HCEC 1CT (cell line): Measurements from ENCODE around the gene ABCB11.
A peak's percentile ranks its signal among the peaks of the same experiment; 100 is the strongest.
"Not testable (repeated sequence)": the region's sequence is repeated elsewhere in the genome, so short reads cannot be mapped to it uniquely, and the experiment has no call there.

ENCODE experiments used
- DNase-seq: peaks from one replicate; pipeline ENCODE4 v3.0.0-alpha.2; 2017

ABCB11 gene

DNA sequence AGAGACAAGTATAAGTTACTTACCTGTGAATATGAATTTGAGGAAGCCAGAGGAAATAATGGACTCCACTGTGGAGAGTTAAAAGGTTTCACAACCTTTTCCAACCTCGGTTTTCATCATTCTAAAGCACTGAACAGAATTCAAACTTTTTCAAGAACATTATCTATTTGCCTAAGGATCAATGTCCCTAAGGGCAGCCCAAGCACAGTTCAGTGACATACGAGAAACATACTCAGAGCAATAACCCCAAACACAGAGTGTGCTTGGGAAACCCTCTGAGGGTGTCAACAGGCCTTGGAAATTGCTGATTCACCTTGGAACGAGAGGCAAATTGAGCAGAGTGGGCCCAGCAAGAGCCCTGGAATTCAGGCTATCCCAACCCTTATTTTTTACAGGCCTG is at the start of gene ABCB11:
ABCB11 (minus strand) TSS at position 123 of the 400 bp plus-strand sequence. CDS start 13,199 bp downstream, outside the sequence.
- no peak for DNase-seq

DNA sequence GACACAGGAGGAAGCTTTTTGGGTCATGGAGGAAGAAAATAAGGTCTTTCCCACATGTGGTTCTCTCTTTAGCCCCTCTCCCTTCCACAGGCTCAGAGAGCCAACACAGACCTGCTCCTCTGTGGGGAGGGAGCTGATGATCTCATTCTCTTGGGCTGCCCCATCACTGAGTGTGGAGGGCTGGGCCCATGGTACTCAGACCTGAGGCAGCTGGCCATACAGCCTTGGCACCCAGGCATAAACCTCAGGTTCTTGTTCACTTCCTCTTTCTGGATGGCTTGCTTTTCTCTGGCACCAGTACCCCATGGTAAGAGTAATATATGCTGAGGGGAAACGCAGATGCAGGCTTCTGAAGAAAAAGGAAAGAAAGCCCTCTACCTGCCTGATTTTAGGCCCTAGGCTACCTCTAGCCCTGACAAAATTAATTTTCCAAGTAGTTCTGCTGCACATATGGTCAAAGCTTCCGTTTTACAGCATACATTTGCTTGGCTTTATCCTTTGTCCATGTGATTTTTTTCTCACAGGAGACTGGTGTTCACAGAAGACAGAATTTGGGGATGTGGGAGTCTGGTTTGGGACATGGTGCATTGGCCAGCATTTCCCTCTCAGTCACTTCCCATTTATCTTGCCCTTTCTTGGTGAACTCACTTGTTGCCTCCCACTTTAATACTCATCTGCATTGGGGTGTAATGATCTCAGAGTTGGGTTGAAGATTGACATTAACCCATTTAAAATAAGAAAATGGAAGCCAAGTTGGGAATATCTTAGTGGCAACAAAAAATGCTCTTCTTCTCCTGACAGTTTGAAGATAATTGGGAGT is 49.3 kb upstream of the ABCB11 start:
- DNase-seq, result no peak

DNA sequence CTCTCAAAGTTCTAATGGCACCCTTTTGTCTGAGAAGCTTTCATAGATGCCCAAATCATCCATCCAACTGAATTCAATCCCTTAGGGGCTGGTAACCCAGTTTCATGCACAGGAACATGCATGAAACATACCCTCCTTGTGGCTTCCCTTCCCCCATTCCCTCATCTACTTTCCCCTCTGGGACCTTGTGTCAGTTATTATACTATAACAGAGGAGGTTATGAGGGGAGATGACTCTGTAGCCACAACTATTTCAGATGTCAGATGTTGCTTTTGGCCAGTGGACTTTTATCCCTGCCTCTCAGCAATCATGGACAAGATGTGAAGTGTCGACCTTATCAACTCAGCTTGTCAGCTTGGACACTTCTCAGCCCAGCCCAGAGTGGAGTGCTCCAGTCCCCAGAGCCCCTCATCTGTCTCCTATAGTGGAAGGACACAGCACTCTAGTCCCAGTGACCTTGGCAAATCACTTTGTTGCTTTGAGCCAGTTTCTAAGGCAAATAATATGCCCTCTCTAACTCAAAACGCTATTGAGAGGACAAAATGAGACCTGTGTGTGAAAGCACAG is 46.6 kb upstream of the ABCB11 start:
- DNase-seq, result no peak

DNA sequence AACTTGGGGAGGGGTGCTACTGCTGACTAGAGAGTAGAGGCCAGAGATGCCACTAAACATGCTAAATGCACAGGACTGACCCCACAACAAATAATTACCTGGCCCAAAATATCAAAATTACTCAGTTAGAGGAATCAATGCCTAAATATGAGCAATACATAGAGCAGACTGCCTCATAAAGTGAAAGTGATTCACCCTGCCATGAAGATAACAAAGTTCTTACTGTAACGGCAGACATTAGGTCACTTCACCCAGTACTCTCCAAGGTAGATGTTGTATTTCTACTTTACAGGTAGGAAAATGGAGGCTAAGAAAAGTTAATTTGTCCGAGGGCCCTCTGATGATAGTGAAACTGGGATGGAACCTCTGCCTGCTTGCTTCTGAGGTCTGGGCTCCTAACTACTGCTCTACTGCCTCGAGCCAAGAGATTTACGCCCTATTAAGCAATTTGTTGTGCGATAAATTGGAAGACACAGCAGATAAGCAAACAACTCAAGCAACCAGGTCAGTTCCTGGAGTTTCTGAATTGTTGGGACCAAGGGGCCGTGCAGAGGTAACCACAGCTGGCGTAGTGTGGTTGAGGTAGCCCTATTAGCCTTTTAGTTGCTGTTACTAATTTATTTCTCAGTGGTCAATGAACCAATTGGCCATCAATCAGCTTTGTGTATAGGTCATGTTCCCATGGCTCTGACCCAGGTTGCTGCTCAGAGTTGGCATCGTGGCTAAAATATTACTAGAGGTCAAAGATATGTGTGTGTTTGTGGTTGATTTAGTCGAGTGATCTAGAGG is 43.0 kb upstream of the ABCB11 start:
- DNase-seq, result peak; percentile 15

DNA sequence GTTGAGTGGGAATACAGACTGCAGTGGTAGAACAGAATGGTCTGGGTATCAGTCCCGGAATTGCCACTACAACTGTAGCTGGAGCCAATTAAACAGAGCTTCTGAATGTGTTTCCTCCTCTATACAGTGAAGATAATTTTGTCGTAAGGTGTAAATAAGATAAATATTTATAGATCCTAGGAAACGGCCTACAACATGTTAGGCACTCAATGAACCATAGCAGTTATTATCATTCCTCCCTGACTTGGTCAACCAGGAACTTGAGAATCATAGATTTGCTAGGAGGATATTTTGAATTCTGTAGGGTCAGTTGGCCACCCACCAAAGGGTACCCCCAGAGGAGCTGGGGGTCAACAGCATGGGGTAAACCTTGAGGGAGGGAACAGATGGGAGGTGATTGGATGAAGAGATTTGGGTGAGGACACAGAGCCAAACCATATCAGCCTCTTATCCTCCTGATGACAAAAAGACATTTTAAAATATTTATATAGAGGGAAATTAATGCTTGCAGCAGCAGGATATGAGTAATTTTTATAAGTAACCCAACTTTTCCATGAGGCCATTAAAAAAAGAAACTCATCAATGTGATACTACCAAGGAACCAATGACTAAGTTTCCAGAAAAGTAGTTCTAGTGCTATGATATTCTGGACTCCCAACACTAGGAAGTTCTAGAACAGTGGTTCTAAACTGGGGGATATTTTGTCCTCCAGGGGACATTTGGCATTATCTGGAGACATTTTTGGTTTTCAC is 42.3 kb upstream of the ABCB11 start:
- DNase-seq, result peak; percentile 38

DNA sequence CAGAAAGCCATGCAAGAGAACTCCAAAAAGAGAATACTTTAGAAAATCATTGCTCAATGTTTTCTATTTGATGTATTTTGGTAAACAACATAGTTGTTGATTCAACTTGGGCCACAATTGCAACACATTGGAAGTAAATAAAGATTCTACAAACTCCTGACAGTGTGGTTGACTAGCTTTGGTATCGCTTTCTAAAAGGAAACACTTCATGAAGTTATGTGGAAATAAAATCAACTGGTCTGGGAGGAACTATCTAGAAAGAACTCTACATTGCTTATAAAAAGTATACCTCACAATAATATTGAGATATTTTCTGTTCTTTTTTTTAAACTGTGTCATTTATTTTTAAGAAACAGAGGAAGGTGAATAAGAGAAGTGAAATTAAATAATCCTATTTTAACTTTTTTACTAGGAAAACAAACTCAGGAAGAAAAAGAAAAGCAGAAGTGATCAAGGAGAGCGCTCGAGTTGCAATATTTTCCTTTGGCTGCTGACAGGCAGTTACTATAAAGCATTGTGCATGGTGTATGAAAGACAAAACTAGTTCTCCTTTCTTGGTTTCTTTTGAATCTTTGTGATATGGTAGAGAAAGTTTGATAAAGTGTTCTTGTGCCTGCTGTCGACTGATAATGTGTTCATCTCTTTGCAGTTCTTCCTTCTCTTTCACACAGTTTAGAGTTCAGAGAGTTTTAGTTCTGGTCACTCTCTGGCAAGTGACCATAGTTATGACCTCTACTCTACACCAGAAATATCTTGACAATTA is 41.2 kb upstream of the ABCB11 start:
- DNase-seq, result no peak

DNA sequence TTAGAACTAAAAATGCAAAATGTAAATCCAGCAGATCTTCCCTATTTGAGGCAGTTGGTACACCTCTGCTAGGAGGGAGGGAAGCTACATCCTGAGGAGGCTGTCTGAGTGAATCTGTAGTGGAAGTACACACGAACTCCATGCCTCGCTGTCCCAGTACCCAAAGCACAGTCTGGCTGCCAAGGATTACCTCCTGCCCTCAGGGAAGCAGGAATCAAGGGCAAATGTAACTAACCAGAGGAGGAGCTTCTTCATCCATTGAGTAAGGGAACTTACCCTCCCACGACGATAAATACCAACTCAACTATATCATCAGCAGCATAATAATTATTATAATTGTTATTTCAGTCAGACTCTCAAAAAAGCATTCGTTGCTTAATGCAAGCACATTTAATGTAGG is 40.3 kb upstream of the ABCB11 start:
- no peak for DNase-seq

DNA sequence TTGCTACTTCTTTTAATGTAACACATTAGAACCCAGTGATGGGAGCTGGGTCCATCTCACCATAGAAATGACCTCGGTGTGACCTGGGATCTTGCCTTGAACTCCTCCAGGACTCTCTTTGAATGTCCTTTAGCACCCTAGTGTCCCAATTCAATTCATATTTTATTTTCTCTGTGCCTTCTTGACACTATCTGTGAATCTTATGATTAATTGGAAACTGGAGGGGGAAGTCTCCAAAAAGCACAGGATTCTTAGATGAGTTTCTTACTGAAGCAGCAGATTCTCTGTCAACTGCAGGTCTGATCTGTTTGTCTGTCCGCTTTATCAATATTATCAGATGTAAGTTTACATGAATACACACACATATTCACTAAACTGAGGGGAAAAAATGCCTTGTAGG is 38.7 kb upstream of the ABCB11 start:
- DNase-seq, result no peak

DNA sequence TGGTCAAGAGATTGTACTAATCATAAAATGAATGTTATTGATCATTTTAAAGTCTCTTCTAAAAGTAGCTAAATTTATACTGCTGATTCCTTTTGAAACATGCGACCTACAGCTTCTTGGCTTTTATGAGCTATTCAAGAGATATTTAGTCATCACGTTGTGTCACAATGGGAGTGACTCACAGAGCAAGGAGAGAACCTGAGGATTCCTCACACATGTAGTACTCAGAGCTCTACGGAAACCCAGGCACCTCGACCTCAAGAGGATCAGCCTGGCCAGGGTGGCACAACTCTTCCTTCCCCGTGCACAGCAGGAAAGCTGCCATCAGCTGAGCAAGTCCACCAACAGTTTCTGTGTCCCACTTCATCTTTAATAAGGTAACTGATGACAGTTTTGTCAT is 38.2 kb upstream of the ABCB11 start, which contains the start of gene DHRS9:
DHRS9 (plus strand) TSS at position 223 of the 400 bp plus-strand sequence. CDS start 12,019 bp downstream, outside the sequence.
- DNase-seq, result peak; percentile 88

DNA sequence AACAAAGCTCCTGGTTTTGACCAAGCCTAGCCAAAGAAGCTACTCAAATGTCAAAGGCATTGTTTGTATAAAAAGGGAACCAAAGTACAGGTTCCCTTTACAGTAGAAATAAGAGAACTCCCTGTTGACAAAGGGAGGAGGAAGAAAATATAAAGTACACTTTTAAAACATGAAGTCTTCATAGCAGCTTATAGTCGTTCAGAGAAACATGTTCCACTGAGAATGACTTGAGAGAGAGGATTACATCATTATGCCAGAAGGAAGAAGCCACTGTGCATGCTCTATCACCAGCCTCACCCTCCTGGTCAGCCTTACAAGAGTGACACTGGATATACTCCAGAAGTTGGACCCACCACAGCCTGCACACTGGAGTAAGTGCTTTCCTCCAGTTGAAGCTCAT is 35.8 kb upstream of the ABCB11 start:
- DNase-seq, result no peak

DNA sequence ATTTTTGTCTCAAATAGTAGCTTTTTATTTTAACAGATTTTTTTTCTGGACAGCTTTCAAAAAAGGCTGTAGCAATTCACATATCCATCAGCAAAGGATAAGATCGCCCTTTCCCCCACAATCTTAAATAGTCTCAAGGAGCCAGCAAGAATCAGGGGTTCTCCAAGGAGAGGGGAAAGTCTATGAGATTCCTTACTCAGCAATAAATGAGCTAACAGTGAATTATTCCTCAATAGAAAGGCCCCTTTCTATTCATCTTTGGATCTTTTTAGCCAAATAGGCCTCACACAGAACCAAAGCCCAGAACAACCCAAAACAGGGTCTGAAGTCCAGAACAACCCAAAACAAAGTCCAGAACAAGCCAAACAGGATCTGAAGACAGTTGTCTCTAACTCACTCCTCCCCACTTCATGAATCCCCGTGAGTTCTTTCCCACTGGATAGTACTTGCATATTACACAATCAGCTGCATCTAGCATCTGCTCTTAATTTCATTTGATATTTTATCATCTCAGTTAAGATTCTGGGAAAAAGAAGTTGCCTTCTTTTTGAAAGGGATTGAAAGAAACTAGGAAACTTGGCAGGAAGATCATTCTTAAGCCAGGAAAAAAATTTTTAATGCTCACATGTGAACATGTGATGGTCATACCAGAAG is 34.9 kb upstream of the ABCB11 start:
- DNase-seq, result no peak

DNA sequence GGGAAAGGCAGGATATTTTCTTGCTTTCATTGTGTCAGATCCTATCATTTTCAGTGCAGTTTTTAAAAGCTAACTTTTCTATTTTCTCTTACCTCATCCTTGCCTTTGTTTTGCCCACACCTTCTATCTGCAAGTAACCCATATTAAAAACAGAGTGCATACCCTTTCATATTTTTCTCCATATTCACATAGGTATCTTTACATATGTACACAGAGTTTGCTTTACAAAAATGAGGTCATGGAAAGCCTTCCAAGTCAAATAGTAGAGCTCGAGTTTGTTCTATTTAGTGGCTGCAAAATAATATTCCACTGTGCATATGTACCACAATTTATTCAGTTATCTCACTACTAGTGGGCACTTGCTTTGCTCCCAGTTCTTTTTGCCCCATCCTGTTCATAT is 34.3 kb upstream of the ABCB11 start:
- DNase-seq, result no peak

DNA sequence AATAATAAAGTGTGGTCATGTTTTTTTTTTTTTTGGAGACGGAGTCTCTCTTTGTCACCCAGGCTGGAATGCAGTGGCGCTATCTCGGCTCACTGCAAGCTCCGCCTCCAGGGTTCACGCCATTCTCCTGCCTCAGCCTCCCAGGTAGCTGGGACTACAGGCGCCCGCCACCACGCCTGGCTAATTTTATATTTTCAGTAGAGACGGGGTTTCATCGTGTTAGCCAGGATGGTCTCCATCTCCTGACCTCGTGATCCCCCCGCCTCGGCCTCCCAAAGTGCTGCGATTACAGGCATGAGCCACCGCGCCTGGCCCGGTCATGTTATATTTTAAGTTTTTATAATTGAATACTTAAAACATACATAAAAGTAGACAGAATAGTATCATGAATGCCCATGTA is 33.1 kb upstream of the ABCB11 start:
- DNase-seq, result not testable (repeated sequence)

DNA sequence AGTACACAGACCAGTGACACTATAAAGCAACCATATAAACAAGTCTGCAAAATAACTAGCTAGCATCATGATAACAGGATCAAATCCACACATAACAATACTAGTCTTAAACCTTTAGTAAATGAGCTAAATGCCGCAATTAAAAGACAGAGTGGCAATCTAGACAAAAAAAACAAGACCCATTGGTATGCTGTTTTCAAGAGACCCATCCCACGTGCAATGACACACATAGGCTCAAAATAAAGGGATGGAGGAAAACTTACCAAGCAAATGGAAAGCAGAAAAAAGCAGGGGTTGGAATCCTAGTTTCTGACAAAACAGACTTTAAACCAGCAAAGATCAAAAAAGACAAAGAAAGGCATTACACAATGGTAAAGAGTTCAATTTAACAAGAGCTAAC is 23.5 kb upstream of the ABCB11 start:
- DNase-seq, result not testable (repeated sequence)

DNA sequence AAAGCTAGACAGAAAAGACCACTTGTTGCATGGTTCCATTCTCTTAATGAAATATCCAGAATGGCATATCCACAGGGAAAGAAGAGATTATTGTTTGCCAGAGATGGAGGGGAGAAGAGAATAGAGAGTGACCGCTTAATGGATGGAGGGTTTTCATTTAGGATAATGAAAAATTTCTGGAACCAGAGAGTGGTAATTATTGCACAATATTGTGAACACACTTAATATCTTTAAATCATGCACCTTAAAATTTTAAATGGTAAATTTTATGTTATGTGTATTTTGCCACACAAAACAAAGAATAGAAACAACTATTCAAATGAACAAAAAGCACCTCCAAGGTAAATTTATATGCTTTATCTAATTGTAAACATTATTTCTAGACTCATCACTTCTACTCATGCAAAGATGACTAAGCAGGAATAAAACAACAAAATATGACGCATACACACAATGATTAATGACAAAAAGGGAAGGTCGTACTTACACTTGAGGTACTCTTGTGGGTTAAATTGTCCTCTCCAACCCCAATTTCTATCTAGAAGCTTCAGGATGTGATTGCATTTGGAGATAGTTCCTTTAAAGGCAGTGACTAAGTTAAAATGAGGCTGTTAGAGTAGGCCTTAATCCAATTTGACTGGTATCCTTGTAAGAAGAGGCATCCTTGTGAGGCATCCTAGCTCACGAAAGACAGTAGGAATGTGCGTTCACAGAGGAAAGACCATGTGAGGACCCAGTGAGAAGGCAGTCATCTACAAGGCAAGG is 19.5 kb upstream of the ABCB11 start:
- DNase-seq, result peak; percentile 53

DNA sequence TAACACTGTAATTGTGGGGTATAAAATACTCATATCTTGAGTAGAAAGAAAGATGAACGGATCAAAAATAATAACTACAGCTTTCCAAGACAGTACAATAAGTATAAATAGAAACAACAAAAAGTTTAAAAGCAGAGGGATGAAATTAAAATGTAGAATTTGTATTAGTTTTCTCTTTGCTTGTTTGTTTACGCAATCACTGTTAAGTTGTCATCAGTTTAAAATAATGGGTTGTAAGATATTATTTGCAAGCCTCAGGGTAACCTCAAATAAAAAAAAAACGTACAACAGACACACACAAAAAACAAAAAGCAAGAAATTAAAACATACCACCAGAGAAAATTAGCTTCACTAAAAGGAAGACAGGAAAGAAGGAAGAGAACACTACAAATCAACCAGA is 18.0 kb upstream of the ABCB11 start:
- DNase-seq, result no peak

DNA sequence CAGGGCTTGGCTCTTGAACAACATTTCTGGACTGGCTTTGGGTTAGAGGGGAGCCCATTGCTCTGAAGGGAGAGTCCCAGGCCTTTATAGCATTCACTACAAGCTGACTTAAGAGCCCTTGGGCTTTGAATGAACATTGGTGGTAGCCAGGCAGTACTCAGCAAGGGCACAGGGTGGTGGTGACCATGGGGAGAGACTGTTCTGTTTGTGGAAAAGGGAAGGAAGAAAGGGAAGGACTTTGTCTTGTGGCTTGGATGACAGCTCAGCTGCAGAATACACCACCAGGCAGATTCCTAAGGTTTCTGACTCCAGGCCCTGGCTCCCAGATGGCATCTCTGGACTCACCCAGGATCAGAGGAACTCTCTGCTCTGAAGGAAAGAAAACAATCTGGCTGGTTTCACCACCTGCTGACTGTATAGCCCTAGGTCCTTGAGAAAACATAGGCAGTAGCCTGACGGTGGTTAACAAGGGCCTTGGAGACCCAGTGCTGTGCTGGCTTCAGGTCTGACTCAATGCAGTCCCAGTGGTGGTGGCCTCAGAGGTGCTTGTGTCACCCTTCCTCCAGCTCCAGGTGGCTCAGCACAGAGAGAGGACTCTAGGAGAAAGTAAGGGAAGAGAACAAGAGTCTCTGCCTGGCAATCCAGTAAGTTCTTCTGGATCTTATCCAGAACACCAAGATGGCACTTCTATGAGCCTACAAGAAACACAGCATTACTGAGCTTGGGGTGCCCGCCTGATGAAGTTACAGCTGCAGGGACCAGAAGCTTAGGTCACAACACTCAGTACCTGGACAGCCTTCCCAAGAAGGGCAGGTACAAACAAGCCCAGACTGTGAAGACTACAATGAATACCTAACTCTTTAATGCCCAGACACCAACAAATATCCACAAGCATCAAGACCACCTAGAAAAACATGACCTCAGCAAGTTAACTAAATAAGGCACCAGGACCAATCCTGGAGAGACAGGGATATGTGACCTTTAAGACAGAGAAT is 16.4 kb upstream of the ABCB11 start:
- DNase-seq, result no peak

DNA sequence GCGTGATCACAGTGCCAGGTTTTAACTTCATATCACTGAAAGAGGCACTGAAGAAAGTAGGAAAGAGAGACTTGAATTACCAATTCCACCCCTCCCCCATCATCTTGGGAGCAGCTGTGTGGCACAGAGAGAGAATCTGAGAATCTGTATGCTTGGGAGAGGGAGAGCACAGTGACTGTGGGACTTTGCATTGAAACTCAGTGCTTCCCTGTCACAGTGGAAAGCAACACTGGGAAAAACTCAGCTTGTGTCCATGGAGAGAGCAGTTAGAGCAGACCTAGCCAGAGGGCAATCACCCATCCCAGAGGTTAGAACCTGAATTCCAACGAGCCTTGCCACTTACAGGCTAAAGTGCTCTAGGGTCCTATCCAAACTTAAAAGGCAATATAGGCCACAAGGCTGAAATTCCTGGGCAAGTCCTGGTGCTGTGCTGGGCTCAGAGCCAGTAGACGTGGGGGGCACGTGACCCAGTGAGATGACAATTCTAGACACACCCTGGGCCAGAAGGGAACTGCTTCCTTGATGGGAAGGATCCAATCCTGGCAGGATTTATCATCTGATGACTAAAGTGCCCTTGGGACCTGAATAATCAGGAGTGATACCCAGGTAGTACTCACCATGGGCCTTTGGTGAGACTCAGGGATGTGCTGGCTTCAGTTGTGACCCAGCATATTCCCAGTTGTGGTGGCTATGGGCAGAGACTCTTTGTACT is 15.5 kb upstream of the ABCB11 start:
- DNase-seq, result no peak

DNA sequence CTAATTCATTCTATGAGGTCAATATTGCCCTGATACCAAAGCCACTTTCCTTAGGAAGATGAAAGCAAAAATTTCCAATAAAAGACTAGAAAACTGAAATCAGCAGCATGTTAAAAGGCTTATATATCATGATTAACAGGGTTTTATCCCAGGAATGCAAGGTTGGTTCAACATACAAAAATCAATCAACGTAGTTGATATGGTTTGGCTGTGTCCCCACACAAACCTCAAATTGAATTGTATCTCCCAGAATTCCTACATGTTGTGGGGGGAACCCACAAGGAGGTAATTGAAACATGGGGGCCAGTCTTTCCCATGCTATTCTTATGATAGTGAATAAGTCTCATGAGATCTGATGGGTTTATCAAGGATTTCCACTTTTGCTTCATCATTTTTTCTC is 11.7 kb upstream of the ABCB11 start:
- no peak for DNase-seq
